PC-9 (cell line): Measurements from ENCODE around the gene HMX2. TPM values are rescaled to one million over a fixed set of nuclear protein-coding genes. Genes with fewer than 3 reads are reported as not detected.

Experiments used
- BruUV-seq: library from RNA; stranded (reverse); fragments of 400-500 nt; replicated peaks from 2 replicates; lab custom pipeline; 2021; lab: Mats Ljungman, UMichigan
- CTCF ChIA-PET: fragments of 300-600 bp; sonication (Branson Sonifier 250); formaldehyde crosslinking; loops from one replicate; lab custom pipeline; 2022; ENCODE audit warnings: antibody characterized with exemption; lab: Charles Lee
- POLR2A ChIA-PET: fragments of 300-600 bp; sonication (Branson Sonifier 250); formaldehyde crosslinking; loops from one replicate; lab custom pipeline; 2022; ENCODE audit warnings: antibody characterized with exemption; ENCODE audit not compliant: unreplicated experiment; lab: Charles Lee
- DNase-seq, 2 experiments: peaks; one replicate each; pipeline versions ENCODE4 v3.0.0 to v3.0.0-alpha.2; 2015 to 2022; ENCODE audit warnings: mixed read lengths in 1 of 2
- H2AFZ ChIP-seq: fragments of 200-600 bp; sonication (generic); 2 replicates; pipeline ENCODE4 v1.8.1; 2017; ENCODE audit warnings: antibody characterized with exemption
- H3F3A ChIP-seq: fragments of 200-600 bp; sonication (generic); 2 replicates; pipeline ENCODE4 v1.8.1; 2017; ENCODE audit warnings: antibody characterized with exemption, mild to moderate bottlenecking, low read depth; ENCODE audit not compliant: insufficient read depth
- H3K27ac ChIP-seq: fragments of 200-600 bp; sonication (generic); 2 replicates; pipeline ENCODE4 v1.6.1; 2016; ENCODE audit warnings: mixed run types
- H3K27me3 ChIP-seq: fragments of 200-600 bp; sonication (generic); 2 replicates; pipeline ENCODE4 v1.6.1; 2016; ENCODE audit warnings: low read depth, mixed run types; ENCODE audit not compliant: insufficient read depth
- H3K36me3 ChIP-seq: fragments of 200-600 bp; sonication (generic); 2 replicates; pipeline ENCODE4 v1.6.1; 2016; ENCODE audit warnings: low read depth, mixed run types
- H3K4me1 ChIP-seq: fragments of 200-600 bp; sonication (generic); replicated peaks from 2 replicates; pipeline ENCODE4 v1.6.1; 2016; ENCODE audit warnings: mixed run types; ENCODE audit not compliant: insufficient read depth
- H3K4me2 ChIP-seq: fragments of 200-600 bp; sonication (generic); 2 replicates; pipeline ENCODE4 v1.6.1; 2017; ENCODE audit warnings: mixed run types
- H3K4me3 ChIP-seq: fragments of 200-600 bp; sonication (generic); 2 replicates; pipeline ENCODE4 v1.6.1; 2016; ENCODE audit warnings: mixed run types
- H3K79me2 ChIP-seq: fragments of 200-600 bp; sonication (generic); 2 replicates; pipeline ENCODE4 v1.6.1; 2017; ENCODE audit warnings: low read depth, mixed run types
- H3K9me2 ChIP-seq: fragments of 200-600 bp; sonication (generic); 2 replicates; pipeline ENCODE4 v1.8.1; 2017; ENCODE audit warnings: mild to moderate bottlenecking; ENCODE audit not compliant: insufficient read depth
- H3K9me3 ChIP-seq: fragments of 200-600 bp; sonication (generic); 2 replicates; pipeline ENCODE4 v1.8.1; 2016; ENCODE audit warnings: low read depth; ENCODE audit not compliant: insufficient read depth
- H4K20me1 ChIP-seq: fragments of 200-600 bp; sonication (generic); 2 replicates; pipeline ENCODE4 v1.8.1; 2017; ENCODE audit not compliant: insufficient read depth
- CTCF ChIP-seq: fragments of 200-600 bp; sonication (generic); conservative IDR thresholded peaks from 2 replicates; pipeline ENCODE4 v1.6.1; 2017; ENCODE audit warnings: mixed run types, antibody characterized with exemption, mild to moderate bottlenecking, moderate library complexity
- EZH2 ChIP-seq: fragments of 200-600 bp; sonication (generic); IDR thresholded peaks from 2 replicates; pipeline ENCODE4 v1.8.0; 2017; ENCODE audit warnings: antibody characterized with exemption, low read depth
- intact Hi-C: fragments of 100-400 bp; cut with micrococcal nuclease; formaldehyde crosslinking; loops from one replicate; pipeline ENCODE4 v1.10.0; 2022; ENCODE audit not compliant: unreplicated experiment
- total RNA-seq: library from RNA; stranded (reverse); gene quantifications from 2 replicates; pipeline ENCODE4 v1.2.3, GENCODE V29; 2021

Gene HMX2
- total RNA-seq, 1 experiment from 2014 or later: not detected

GRCh38 chr10:123146013-123146893 lies 1.7 kb upstream of the HMX2 start:
- BruUV-seq: no TSS peak
- Histone ChIP-seq H3K27me3 (0 out of 2 replicates have a peak, but pooled peaks cover 7% of the 10 kb centered on the region), H3K4me3 (no peak overlapping the region), H3K36me3 (no peaks in the 10 kb centered on the region), H3F3A (no peaks in the 10 kb centered on the region), H3K9me2 (no peaks in the 10 kb centered on the region), H3K9me3 (no peaks in the 10 kb centered on the region), H2AFZ (no peak overlapping the region), H3K4me2 (no peak overlapping the region), H3K4me1 (no peaks in the 10 kb centered on the region), H3K27ac (no peak overlapping the region), H3K79me2 (no peaks in the 10 kb centered on the region), H4K20me1 (no peaks in the 10 kb centered on the region)
- intact Hi-C loops: no loop called here
- ChIA-PET POLR2A (no interaction called here), CTCF (no interaction called here)
- DNase-seq: no peak
- TF ChIP-seq CTCF: no peak
- TF ChIP-seq EZH2: no peak

GRCh38 chr10:123146894-123147634 lies 872 bp upstream of the HMX2 start:
- ChIA-PET CTCF (no interaction called here), POLR2A (no interaction called here)
- H4K20me1 ChIP-seq: no peaks in the 10 kb centered on the region
- no peaks in the 10 kb centered on the region for H3K79me2 ChIP-seq
- H3K4me1 ChIP-seq: no peaks in the 10 kb centered on the region
- no peak overlapping the region for H3K4me2 ChIP-seq
- no peak overlapping the region for H3K27ac ChIP-seq
- no peak for DNase-seq
- 0 out of 2 replicates have a peak, but pooled peaks cover 3% of the 10 kb centered on the region for H3K27me3 ChIP-seq
- H3K9me3 ChIP-seq: no peaks in the 10 kb centered on the region
- no peak overlapping the region for H3K4me3 ChIP-seq
- no peaks in the 10 kb centered on the region for H3F3A ChIP-seq
- H3K9me2 ChIP-seq: no peaks in the 10 kb centered on the region
- TF ChIP-seq EZH2 (no peak), CTCF (no peak)
- intact Hi-C loops: no loop called here
- BruUV-seq: no TSS peak
- no peaks in the 10 kb centered on the region for H3K36me3 ChIP-seq
- no peak overlapping the region for H2AFZ ChIP-seq

- no peaks in the 10 kb centered on the region for H3K9me2 ChIP-seq
- no peaks in the 10 kb centered on the region for H3F3A ChIP-seq
- no peaks in the 10 kb centered on the region; the same call in 1 of the 2 replicates for H3K4me1 ChIP-seq
- H3K27ac ChIP-seq: no peak overlapping the region
- ChIA-PET CTCF (no interaction called here), POLR2A (no interaction called here)
- TF ChIP-seq CTCF (no peak), EZH2 (no peak)
- intact Hi-C loops: no loop called here
- H3K9me3 ChIP-seq: no peaks in the 10 kb centered on the region
- H2AFZ ChIP-seq: no peak overlapping the region
- no peaks in the 10 kb centered on the region for H4K20me1 ChIP-seq
- no TSS peak for BruUV-seq
- H3K4me2 ChIP-seq: no peak overlapping the region
- no peaks in the 10 kb centered on the region for H3K79me2 ChIP-seq
- H3K27me3 ChIP-seq: 0 out of 2 replicates have a peak, but pooled peaks cover 3% of the 10 kb centered on the region
- no peaks in the 10 kb centered on the region for H3K36me3 ChIP-seq
- no peak for DNase-seq
- no peak overlapping the region for H3K4me3 ChIP-seq
These were observed 652 bp downstream of the HMX2 start for GRCh38 chr10:123148414-123149161.
